Measurements from ENCODE around the gene MOB4. TPM values are rescaled to one million over a fixed set of nuclear protein-coding genes. Genes with fewer than 3 reads are reported as not detected.
"Not testable (repeated sequence)": the region's sequence is repeated elsewhere in the genome, so short reads cannot be mapped to it uniquely, and the experiment has no call there.

MOB4 gene
- total RNA-seq, 1 donor from 2014 or later, result 46.4 TPM

- Mint-ChIP-seq H3K4me3 (ENCODE audit: unreplicated experiment) (no peak overlapping the region), H3K4me1 (ENCODE audit: low read depth, unreplicated experiment) (no peaks in the 10 kb centered on the region), H3K27me3 (ENCODE audit: unreplicated experiment) (no peaks in the 10 kb centered on the region), H3K36me3 (ENCODE audit: unreplicated experiment) (no peaks in the 10 kb centered on the region), H3K9me3 (ENCODE audit: unreplicated experiment) (no peaks in the 10 kb centered on the region), H3K27ac (ENCODE audit: unreplicated experiment) (no peak overlapping the region)
- DNase-seq, result no peak
- no peak for TF ChIP-seq CTCF (IDR thresholded peaks at IDR 0.05; ENCODE audit: partially characterized antibody, unreplicated experiment)
These were observed 22.5 kb downstream of the MOB4 start for GRCh38 chr2:197538412-197538811.

- no peak for DNase-seq
- no peak overlapping the region for H3K27ac Mint-ChIP-seq (ENCODE audit: unreplicated experiment)
- no peak for TF ChIP-seq CTCF (IDR thresholded peaks at IDR 0.05; ENCODE audit: partially characterized antibody, unreplicated experiment)
- H3K4me1 Mint-ChIP-seq (ENCODE audit: low read depth, unreplicated experiment), result no peaks in the 10 kb centered on the region
- no peaks in the 10 kb centered on the region for H3K27me3 Mint-ChIP-seq (ENCODE audit: unreplicated experiment)
- H3K9me3 Mint-ChIP-seq (ENCODE audit: unreplicated experiment), result no peaks in the 10 kb centered on the region
- H3K4me3 Mint-ChIP-seq (ENCODE audit: unreplicated experiment), result no peak overlapping the region
- no peaks in the 10 kb centered on the region for H3K36me3 Mint-ChIP-seq (ENCODE audit: unreplicated experiment)
These were observed 23.9 kb downstream of the MOB4 start for GRCh38 chr2:197539734-197540133.

GRCh38 chr2:197543206-197543605 is 27.3 kb downstream of the MOB4 start:
- Mint-ChIP-seq H3K27ac (ENCODE audit: unreplicated experiment) (no peak overlapping the region), H3K36me3 (ENCODE audit: unreplicated experiment) (no peaks in the 10 kb centered on the region), H3K9me3 (ENCODE audit: unreplicated experiment) (no peaks in the 10 kb centered on the region), H3K27me3 (ENCODE audit: unreplicated experiment) (no peaks in the 10 kb centered on the region), H3K4me3 (ENCODE audit: unreplicated experiment) (no peak overlapping the region), H3K4me1 (ENCODE audit: low read depth, unreplicated experiment) (no peaks in the 10 kb centered on the region)
- no peak for DNase-seq
- no peak for TF ChIP-seq CTCF (IDR thresholded peaks at IDR 0.05; ENCODE audit: partially characterized antibody, unreplicated experiment)

- Mint-ChIP-seq H3K27ac (ENCODE audit: unreplicated experiment) (no peak overlapping the region), H3K4me1 (ENCODE audit: low read depth, unreplicated experiment) (no peaks in the 10 kb centered on the region), H3K27me3 (ENCODE audit: unreplicated experiment) (no peaks in the 10 kb centered on the region), H3K9me3 (ENCODE audit: unreplicated experiment) (no peaks in the 10 kb centered on the region), H3K36me3 (ENCODE audit: unreplicated experiment) (no peaks in the 10 kb centered on the region), H3K4me3 (ENCODE audit: unreplicated experiment) (no peak overlapping the region)
- no peak for DNase-seq
- TF ChIP-seq CTCF (IDR thresholded peaks at IDR 0.05; ENCODE audit: partially characterized antibody, unreplicated experiment), result no peak
These were observed 31.5 kb downstream of the MOB4 start for GRCh38 chr2:197547163-197547900.

- Mint-ChIP-seq H3K4me1 (ENCODE audit: low read depth, unreplicated experiment) (no peaks in the 10 kb centered on the region), H3K27me3 (ENCODE audit: unreplicated experiment) (no peaks in the 10 kb centered on the region), H3K4me3 (ENCODE audit: unreplicated experiment) (no peak overlapping the region), H3K27ac (ENCODE audit: unreplicated experiment) (no peak overlapping the region), H3K36me3 (ENCODE audit: unreplicated experiment) (no peaks in the 10 kb centered on the region), H3K9me3 (ENCODE audit: unreplicated experiment) (no peaks in the 10 kb centered on the region)
- no peak for DNase-seq
- TF ChIP-seq CTCF (IDR thresholded peaks at IDR 0.05; ENCODE audit: partially characterized antibody, unreplicated experiment), result no peak
These were observed 32.7 kb downstream of the MOB4 start for GRCh38 chr2:197548582-197548981.

- DNase-seq; H3K36me3 Mint-ChIP-seq (ENCODE audit: unreplicated experiment); H3K4me3 Mint-ChIP-seq (ENCODE audit: unreplicated experiment); H3K9me3 Mint-ChIP-seq (ENCODE audit: unreplicated experiment); H3K4me1 Mint-ChIP-seq (ENCODE audit: low read depth, unreplicated experiment); H3K27ac Mint-ChIP-seq (ENCODE audit: unreplicated experiment); H3K27me3 Mint-ChIP-seq (ENCODE audit: unreplicated experiment): not testable (repeated sequence)
These were observed 35.4 kb downstream of the MOB4 start for GRCh38 chr2:197551260-197551659.

Measured in glutamatergic neuron (in vitro differentiated cells).